B cell (primary cell): Measurements from ENCODE around the gene PCDHAC1. TPM values are rescaled to one million over a fixed set of nuclear protein-coding genes. Genes with fewer than 3 reads are reported as not detected.

Experiments
- ATAC-seq: fragments of 200-7000 bp; cut with Tn5 transposase; one replicate; pipeline ENCODE4 v1.10.0; 2021; ENCODE audit warnings: low read depth, mild to moderate bottlenecking, moderate number of reproducible peaks, moderate library complexity
- CTCF ChIA-PET: fragments of 350-600 bp; sonication (Branson Sonifier 250); formaldehyde crosslinking; loops from one replicate; lab custom pipeline; 2021; ENCODE audit warnings: antibody characterized with exemption, inconsistent platforms; lab: Charles Lee
- POLR2A ChIA-PET: fragments of 350-600 bp; sonication (Branson Sonifier 250); formaldehyde crosslinking; loops from one replicate; lab custom pipeline; 2021; ENCODE audit warnings: antibody characterized with exemption; lab: Charles Lee
- DNase-seq: peaks from one replicate; pipeline ENCODE4 v3.0.0; 2013
- H2AFZ ChIP-seq: 2 replicates; pipeline ENCODE4 v1.6.1; 2012; ENCODE audit warnings: mild to moderate bottlenecking, low read depth, low read length; ENCODE audit not compliant: insufficient read depth, poor library complexity, severe bottlenecking
- H3K27ac ChIP-seq, 2 donors: 1 replicate in 1 of 2; 2 replicates in 1 of 2; pipeline ENCODE4 v1.5.1; 2012 to 2013; ENCODE audit warnings: low read length in 2 of 2, mild to moderate bottlenecking in 2 of 2, moderate library complexity in 1 of 2
- H3K27me3 ChIP-seq, 4 experiments: fragments of 200-600 bp in 1 of 4; sonication (generic) in 1 of 4; replicated peaks in 1 of 4; 1 replicate in 2 of 4; 2 replicates in 2 of 4; pipeline versions ENCODE4 v1.6.1 to v1.7.0; 2013 to 2016; ENCODE audit warnings: low read length in 3 of 4, mild to moderate bottlenecking in 2 of 4, mixed read lengths in 1 of 4, moderate library complexity in 1 of 4; ENCODE audit not compliant: insufficient read depth in 4 of 4, control insufficient read depth in 3 of 4; ENCODE audit errors: control extremely low read depth in 1 of 4
- H3K36me3 ChIP-seq, 2 experiments: replicated peaks in 1 of 2; 1 replicate in 1 of 2; 2 replicates in 1 of 2; pipeline versions ENCODE4 v1.6.1 to v1.7.1; 2013; ENCODE audit warnings: low read length in 1 of 2; ENCODE audit not compliant: insufficient read depth in 2 of 2, control insufficient read depth in 1 of 2; ENCODE audit errors: control extremely low read depth in 1 of 2, extremely low read depth in 1 of 2
- H3K4me1 ChIP-seq, 2 donors: fragments of 200-600 bp in 1 of 2; sonication (generic) in 1 of 2; 1 replicate in 1 of 2; 2 replicates in 1 of 2; pipeline versions ENCODE4 v1.5.1 to v1.6.1; 2013 to 2017; ENCODE audit warnings: low read length in 2 of 2; ENCODE audit not compliant: control insufficient read depth in 2 of 2, insufficient read depth in 2 of 2
- H3K4me2 ChIP-seq: replicated peaks from 2 replicates; pipeline ENCODE3; 2012; ENCODE audit warnings: mild to moderate bottlenecking, low read depth, low read length; ENCODE audit not compliant: poor library complexity, severe bottlenecking
- H3K4me3 ChIP-seq, 5 experiments: fragments of 200-600 bp in 1 of 5; sonication (generic) in 1 of 5; 1 replicate in 3 of 5; 2 replicates in 2 of 5; pipeline versions ENCODE4 v1.5.1 to v1.7.0; 2011 to 2016; ENCODE audit warnings: low read length in 4 of 5, mild to moderate bottlenecking in 4 of 5, low read depth in 2 of 5, control low read depth in 1 of 5, moderate library complexity in 1 of 5; ENCODE audit not compliant: insufficient read depth in 1 of 5; ENCODE audit errors: control extremely low read depth in 1 of 5, extremely low read depth in 1 of 5
- H3K79me2 ChIP-seq: fragments of 200-600 bp; sonication (generic); one replicate; pipeline ENCODE4 v1.6.0; 2016; ENCODE audit warnings: low read length; ENCODE audit not compliant: control insufficient read depth, insufficient read depth
- H3K9ac ChIP-seq: fragments of 200-600 bp; sonication (generic); 2 replicates; pipeline ENCODE4 v1.6.1; 2017; ENCODE audit warnings: mild to moderate bottlenecking, low read length, moderate library complexity
- H3K9me3 ChIP-seq, 3 donors: one replicate each; pipeline versions ENCODE4 v1.6.1 to v1.7.1; 2013; ENCODE audit warnings: low read length in 2 of 3; ENCODE audit not compliant: control insufficient read depth in 2 of 3, insufficient read depth in 1 of 3; ENCODE audit errors: control extremely low read depth in 1 of 3
- H4K20me1 ChIP-seq: 2 replicates; pipeline ENCODE4 v1.6.0; 2012; ENCODE audit warnings: mild to moderate bottlenecking, low read length; ENCODE audit not compliant: insufficient read depth, control insufficient read depth, poor library complexity, severe bottlenecking
- H3K27ac Mint-ChIP-seq: one replicate; pipeline ENCODE4 v1.8.0; 2021; ENCODE audit warnings: mixed read lengths
- H3K27me3 Mint-ChIP-seq: one replicate; pipeline ENCODE4 v1.8.0; 2021; ENCODE audit warnings: mixed read lengths
- H3K4me1 Mint-ChIP-seq: one replicate; pipeline ENCODE4 v1.8.0; 2021; ENCODE audit warnings: mixed read lengths
- H3K4me3 Mint-ChIP-seq: one replicate; pipeline ENCODE4 v1.8.0; 2021; ENCODE audit warnings: mixed read lengths
- H3K9me3 Mint-ChIP-seq: one replicate; pipeline ENCODE4 v1.8.0; 2022; ENCODE audit warnings: mixed read lengths; ENCODE audit not compliant: insufficient read depth
- EZH2 ChIP-seq: IDR thresholded peaks from 2 replicates; pipeline ENCODE4 v1.6.1; 2012; ENCODE audit warnings: borderline replicate concordance, low read depth, mild to moderate bottlenecking, moderate library complexity, low read length; ENCODE audit not compliant: insufficient read depth, poor library complexity, severe bottlenecking
- WGBS: methylation state at CpG from one replicate; pipeline ENCODE4 v1.1.5; 2013; ENCODE audit warnings: missing lambda C conversion rate; ENCODE audit not compliant: insufficient coverage; 5-methylcytosine and 5-hydroxymethylcytosine counted together
- intact Hi-C: fragments of 100-400 bp; cut with micrococcal nuclease; formaldehyde crosslinking; loops from one replicate; pipeline ENCODE4 v1.10.0; 2022
- polyA plus RNA-seq: library from polyadenylated mRNA; depleted of rRNA; stranded (reverse); fragments of >200 nt; gene quantifications from 2 replicates; pipeline ENCODE4 v1.2.3, GENCODE V29; 2012
- total RNA-seq, 2 donors: library from RNA; stranded (reverse); fragments of 120-200 nt in 1 of 2; gene quantifications; 1 replicate in 1 of 2; 2 replicates in 1 of 2; pipeline versions ENCODE4 v1.2.3 to v1.2.4, GENCODE V29; 2013 to 2022
- TF ChIP-seq, protein P1 (sequence below): fragments of 200-600 bp; IDR thresholded peaks from one replicate; pipeline ENCODE4 v1.8.0; 2022; ENCODE audit warnings: antibody characterized with exemption, mild to moderate bottlenecking

PCDHAC1 gene
- total and polyA plus RNA-seq, 2 donors (not counting 1 experiment from before 2014, with no cell fraction given) = not detected

DNA sequence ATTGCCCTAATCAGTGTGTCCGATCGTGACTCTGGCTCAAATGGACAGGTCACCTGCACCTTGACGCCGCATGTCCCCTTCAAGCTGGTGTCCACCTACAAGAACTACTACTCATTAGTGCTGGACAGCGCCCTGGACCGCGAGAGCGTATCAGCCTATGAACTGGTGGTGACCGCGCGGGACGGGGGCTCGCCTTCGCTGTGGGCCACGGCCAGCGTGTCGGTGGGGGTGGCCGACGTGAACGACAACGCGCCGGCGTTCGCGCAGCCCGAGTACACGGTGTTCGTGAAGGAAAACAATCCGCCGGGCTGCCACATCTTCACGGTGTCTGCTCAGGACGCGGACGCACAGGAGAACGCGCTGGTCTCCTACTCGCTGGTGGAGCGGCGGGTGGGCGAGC lies 42.7 kb upstream of the PCDHAC1 start:
- peaks cover 8% of the 10 kb centered on the region for H3K9me3 Mint-ChIP-seq
- H3K4me2 ChIP-seq = no peak overlapping the region
- no peak overlapping the region for H3K4me3 ChIP-seq
- H3K36me3 ChIP-seq = no peaks in the 10 kb centered on the region
- no peak overlapping the region for H3K9ac ChIP-seq
- H4K20me1 ChIP-seq = no peaks in the 10 kb centered on the region
- no peak overlapping the region for H3K27ac Mint-ChIP-seq
- no peak overlapping the region for H3K27ac ChIP-seq
- H3K4me3 Mint-ChIP-seq = no peak overlapping the region
- DNase-seq (no peak), ATAC-seq (no peak)
- intact Hi-C loops = no loop called here
- no peak overlapping the region for H2AFZ ChIP-seq
- H3K4me1 ChIP-seq = no peaks in the 10 kb centered on the region
- ChIA-PET CTCF (no interaction called here), POLR2A (no interaction called here)
- TF ChIP-seq EZH2 = no peak
- TF ChIP-seq, protein P1, sequence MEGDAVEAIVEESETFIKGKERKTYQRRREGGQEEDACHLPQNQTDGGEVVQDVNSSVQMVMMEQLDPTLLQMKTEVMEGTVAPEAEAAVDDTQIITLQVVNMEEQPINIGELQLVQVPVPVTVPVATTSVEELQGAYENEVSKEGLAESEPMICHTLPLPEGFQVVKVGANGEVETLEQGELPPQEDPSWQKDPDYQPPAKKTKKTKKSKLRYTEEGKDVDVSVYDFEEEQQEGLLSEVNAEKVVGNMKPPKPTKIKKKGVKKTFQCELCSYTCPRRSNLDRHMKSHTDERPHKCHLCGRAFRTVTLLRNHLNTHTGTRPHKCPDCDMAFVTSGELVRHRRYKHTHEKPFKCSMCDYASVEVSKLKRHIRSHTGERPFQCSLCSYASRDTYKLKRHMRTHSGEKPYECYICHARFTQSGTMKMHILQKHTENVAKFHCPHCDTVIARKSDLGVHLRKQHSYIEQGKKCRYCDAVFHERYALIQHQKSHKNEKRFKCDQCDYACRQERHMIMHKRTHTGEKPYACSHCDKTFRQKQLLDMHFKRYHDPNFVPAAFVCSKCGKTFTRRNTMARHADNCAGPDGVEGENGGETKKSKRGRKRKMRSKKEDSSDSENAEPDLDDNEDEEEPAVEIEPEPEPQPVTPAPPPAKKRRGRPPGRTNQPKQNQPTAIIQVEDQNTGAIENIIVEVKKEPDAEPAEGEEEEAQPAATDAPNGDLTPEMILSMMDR = no peak
- peaks cover 3 to 27% (median 9%) of the 10 kb centered on the region in 3 donors for H3K9me3 ChIP-seq
- WGBS = 59% methylated on average over 39 of the region's 41 CpGs
- H3K27me3 ChIP-seq = peaks cover 0 to 13% (median 5%) of the 10 kb centered on the region in 4 experiments
- no peaks in the 10 kb centered on the region for H3K79me2 ChIP-seq
- no peaks in the 10 kb centered on the region for H3K4me1 Mint-ChIP-seq
- peaks cover 20% of the 10 kb centered on the region for H3K27me3 Mint-ChIP-seq

GRCh38 chr5:140883927-140884697 lies 42.0 kb upstream of the PCDHAC1 start:
- TF ChIP-seq, protein P1 = no peak
- TF ChIP-seq EZH2 = no peak
- no peak overlapping the region for H3K27ac ChIP-seq
- intact Hi-C loops = no loop called here
- Mint-ChIP-seq H3K4me1 (no peaks in the 10 kb centered on the region), H3K4me3 (no peak overlapping the region), H3K27ac (no peak overlapping the region), H3K9me3 (peaks cover 8% of the 10 kb centered on the region), H3K27me3 (peaks cover 20% of the 10 kb centered on the region)
- no peaks in the 10 kb centered on the region for H4K20me1 ChIP-seq
- DNase-seq (no peak), ATAC-seq (no peak)
- H3K36me3 ChIP-seq = no peaks in the 10 kb centered on the region
- H3K27me3 ChIP-seq = peaks cover 0 to 13% (median 3%) of the 10 kb centered on the region in 4 experiments
- WGBS = 59% methylated on average over 79 of the region's 79 CpGs
- no peak overlapping the region for H2AFZ ChIP-seq
- H3K79me2 ChIP-seq = no peaks in the 10 kb centered on the region
- no peak overlapping the region for H3K9ac ChIP-seq
- CTCF ChIA-PET = no interaction called here
- peaks cover 3 to 27% (median 9%) of the 10 kb centered on the region in 3 donors for H3K9me3 ChIP-seq
- no peak overlapping the region for H3K4me3 ChIP-seq
- H3K4me1 ChIP-seq = no peaks in the 10 kb centered on the region
- no peak overlapping the region for H3K4me2 ChIP-seq
- POLR2A ChIA-PET = no interaction called here
